Chondrocyte (in vitro differentiated cells): ENCODE data around the gene HRH2. TPM values are rescaled to one million over a fixed set of nuclear protein-coding genes. Genes with fewer than 3 reads are reported as not detected.

Experiments used
- total RNA-seq: library from RNA; stranded (reverse); gene quantifications from 3 replicates; pipeline ENCODE4 v1.2.1, GENCODE V29; 2021

Gene HRH2
- total RNA-seq, 1 donor from 2014 or later, result 0.30 TPM

Other genes starting within 250 kb of the HRH2 start
- 0.10 to 0.35 TPM (median 0.23 TPM) in 3 replicates for gene DRD1, start 213.9 kb upstream of the HRH2 start, total RNA-seq
- gene SFXN1, start 179.5 kb upstream of the HRH2 start, total RNA-seq, result 51.8 to 58.9 TPM (median 57.4 TPM) in 3 replicates
- not detected in 3 replicates for gene CPLX2, start 213.5 kb downstream of the HRH2 start, total RNA-seq